Thoracic aorta endothelial cell (primary cell): ENCODE measurements around the gene ARL6IP5. TPM values are rescaled to one million over a fixed set of nuclear protein-coding genes. Genes with fewer than 3 reads are reported as not detected.

Experiments
- small RNA-seq: library from RNA; depleted of rRNA; stranded (forward); fragments of <200 nt; gene quantifications from one replicate; pipeline ENCODE3, GENCODE V24; 2012
- total RNA-seq: library from RNA; depleted of rRNA; stranded (reverse); fragments of >200 nt; gene quantifications from 2 replicates; pipeline ENCODE4 v1.2.3, GENCODE V29; 2012

ARL6IP5 gene, protein sequence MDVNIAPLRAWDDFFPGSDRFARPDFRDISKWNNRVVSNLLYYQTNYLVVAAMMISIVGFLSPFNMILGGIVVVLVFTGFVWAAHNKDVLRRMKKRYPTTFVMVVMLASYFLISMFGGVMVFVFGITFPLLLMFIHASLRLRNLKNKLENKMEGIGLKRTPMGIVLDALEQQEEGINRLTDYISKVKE
- total RNA-seq = 120 and 123 TPM in 2 replicates

GRCh38 chr3:69084326-69085167 is at the start of gene ARL6IP5:
ARL6IP5 (plus strand) TSS chr3:69084937; CDS start chr3:69085048, 111 bp downstream.

DNA sequence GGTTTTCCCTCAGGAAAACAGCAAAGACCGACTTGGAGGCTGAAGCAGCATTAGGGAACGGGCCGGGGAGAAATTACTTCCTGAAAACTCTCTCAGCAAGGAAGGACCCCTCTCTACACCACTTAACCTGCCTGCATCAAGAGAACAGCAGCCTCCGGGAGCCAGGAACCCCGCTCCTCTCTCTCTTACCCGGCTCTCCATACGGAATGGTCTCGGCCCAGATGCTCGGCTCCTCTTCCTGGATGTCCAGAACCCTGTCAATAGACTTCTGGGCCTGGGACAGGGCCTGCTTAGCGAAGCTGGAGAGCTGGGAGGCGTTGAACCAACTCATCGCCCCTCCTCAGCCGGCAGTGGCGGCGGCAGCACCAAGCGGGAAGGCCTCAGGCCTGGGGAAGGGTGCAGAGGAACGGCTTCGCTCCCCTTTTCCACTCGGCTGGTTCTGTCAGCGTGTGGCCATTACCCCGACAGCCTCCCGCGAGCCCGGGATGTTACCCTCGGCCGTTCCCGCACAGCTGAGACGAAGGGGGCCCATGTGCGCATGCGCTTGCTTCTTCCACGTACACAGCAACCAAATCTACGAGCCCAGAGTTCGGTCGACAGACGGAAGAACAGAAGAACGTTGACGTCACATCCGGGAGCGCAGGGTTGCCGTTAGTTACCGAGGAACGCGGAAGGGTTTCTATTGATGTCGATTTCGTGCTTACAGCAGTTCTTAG is 32.8 kb upstream of the ARL6IP5 start, which contains the start of gene TMF1:
TMF1 (minus strand) TSS at position 578 of the 716 bp plus-strand sequence; CDS start at position 331, 247 bp downstream.

GRCh38 chr3:69080233-69080920 is 4.4 kb upstream of the ARL6IP5 start, which contains the start of gene UBA3:
UBA3 (minus strand) TSS chr3:69080365; CDS start chr3:69080353, 12 bp downstream.

DNA sequence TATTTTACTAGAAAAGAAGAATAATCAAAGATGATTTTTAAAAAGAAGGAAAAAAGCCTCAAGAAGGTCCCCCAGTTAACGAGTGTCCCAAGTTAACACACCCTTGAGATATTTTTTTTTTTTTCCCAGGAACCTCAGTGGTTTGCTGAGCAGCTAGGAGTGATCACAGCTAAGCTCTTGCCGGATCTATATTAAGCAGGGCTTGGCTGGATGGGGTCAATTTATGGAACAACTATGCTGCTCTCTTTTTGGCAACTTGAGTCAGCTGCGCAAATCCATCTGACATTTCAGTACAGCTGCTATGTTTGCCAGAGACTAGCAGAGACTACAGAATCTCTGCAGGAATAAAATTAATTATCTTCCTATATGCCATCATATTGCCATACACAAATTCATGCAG is 37.7 kb downstream of the ARL6IP5 start, which contains the start of gene LMOD3:
LMOD3 (minus strand) TSS at position 193 of the 400 bp plus-strand sequence. CDS start 209 bp downstream, outside the sequence.

Small RNA genes within 50 kb of the gene (small RNA-seq; reads per million reads assigned to genes)
- gene MIR3136 = 1.5 reads per million, percentile 36 among the genes with 10 or more reads in this experiment

Other genes starting within 250 kb of the ARL6IP5 start
- 0.07 TPM in 1 of 2 replicates, not detected in the other for gene TAFA4, start 152.4 kb upstream of the ARL6IP5 start, total RNA-seq
- 150 and 163 TPM in 2 replicates for gene EOGT, start 71.3 kb upstream of the ARL6IP5 start, total RNA-seq
- 43.1 and 46.7 TPM in 2 replicates for gene TMF1, start 32.6 kb upstream of the ARL6IP5 start, total RNA-seq
- gene UBA3, start 4.6 kb upstream of the ARL6IP5 start, total RNA-seq = 103 and 113 TPM in 2 replicates
- gene LMOD3, start 37.7 kb downstream of the ARL6IP5 start, total RNA-seq = not detected in 2 replicates